ENCODE measurements around the gene ADGRG2. TPM values are rescaled to one million over a fixed set of nuclear protein-coding genes. Genes with fewer than 3 reads are reported as not detected.

Gene ADGRG2
- total and polyA plus RNA-seq, 9 of the 15 experiments (the other 6 are each of a cell fraction or from before 2014, with no cell fraction given) = 0.03 TPM; not detected in 8

DNA sequence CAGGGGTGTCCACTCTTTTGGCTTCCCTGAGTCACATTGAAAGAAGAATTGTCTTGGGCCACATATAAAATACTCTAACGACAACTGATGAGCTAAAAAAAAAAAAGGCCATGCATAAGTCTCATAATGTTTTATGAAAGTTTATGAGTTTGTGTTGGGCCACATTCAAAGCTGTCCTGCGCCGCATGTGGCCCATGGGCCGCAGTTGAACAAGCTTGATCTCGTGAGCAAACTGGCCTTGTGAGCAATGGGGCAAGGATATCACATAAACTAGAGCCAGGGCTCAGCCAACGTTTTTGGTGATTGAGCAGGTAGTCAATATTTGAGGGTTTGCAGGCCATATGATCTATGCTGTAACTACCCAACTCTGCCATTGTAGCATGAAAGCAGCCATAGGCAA is 93.7 kb downstream of the ADGRG2 start (continued):
- no peak for TF ChIP-seq SIN3A (IDR thresholded peaks at IDR 0.05; ENCODE audit: borderline replicate concordance in 2 of 2, control insufficient read depth in 1 of 2, low read depth in 2 of 2, low read length in 2 of 2)
- no peak for TF ChIP-seq ZEB2 (IDR thresholded peaks at IDR 0.05)
- no peak for TF ChIP-seq NFE2 (IDR thresholded peaks at IDR 0.05; ENCODE audit: low read depth)
- no peak for TF ChIP-seq ZNF274 (IDR thresholded peaks at IDR 0.05; ENCODE audit: borderline replicate concordance, low read depth, low read length)
- no peak for TF ChIP-seq ZBTB12 (CRISPR knock-in tag; IDR thresholded peaks at IDR 0.05)
- TF ChIP-seq FOS (IDR thresholded peaks at IDR 0.05; ENCODE audit: extremely low read depth, insufficient read length) = no peak

DNA sequence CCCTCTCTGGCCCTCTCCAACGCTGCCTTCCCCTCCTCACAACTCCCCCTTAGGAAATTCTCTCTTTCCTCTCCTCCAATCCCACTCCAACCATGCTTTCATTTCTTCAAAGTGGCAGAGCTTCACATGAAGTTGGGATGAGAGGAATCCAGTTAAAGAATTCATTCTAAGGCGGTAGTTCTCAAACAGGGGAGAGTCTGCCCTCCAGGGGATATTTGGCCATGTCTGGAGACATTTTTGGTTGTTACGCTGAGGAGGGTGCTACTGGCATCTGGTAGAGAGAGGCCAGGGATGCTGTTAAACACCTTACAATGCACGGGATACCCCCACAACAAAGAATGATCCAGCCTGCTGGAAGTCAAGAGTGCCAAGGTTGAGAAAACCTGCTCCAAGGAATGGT is 97.9 kb downstream of the ADGRG2 start:
- DNase-seq (ENCODE audit: extremely low read depth in 1 of 4, low spot score in 3 of 4) (no peak), FAIRE-seq (no peak), ATAC-seq (no peak)
- no peaks in the 10 kb centered on the region for H3K4me1 ChIP-seq (replicated peaks in 1 of 2; ENCODE audit: control insufficient read depth in 2 of 2, insufficient read depth in 2 of 2, low read length in 2 of 2)
- peaks cover 0 to 13% of the 10 kb centered on the region in 2 experiments; a peak in 4 of 5 replicates for H3K27me3 ChIP-seq (ENCODE audit: control insufficient read depth in 2 of 2, insufficient read depth in 2 of 2, low read length in 2 of 2)
- H3K4me2 ChIP-seq (ENCODE audit: insufficient read depth, low read length) = no peak overlapping the region
- POLR2A ChIA-PET = no interaction called here
- no peaks in the 10 kb centered on the region for H3K79me2 ChIP-seq (ENCODE audit: control insufficient read depth, insufficient read depth, low read length)
- no peaks in the 10 kb centered on the region for H4K20me1 ChIP-seq (replicated peaks; ENCODE audit: control insufficient read depth, insufficient read depth, low read length)
- H3K4me3 ChIP-seq = no peak overlapping the region
- no peak overlapping the region for H3K27ac ChIP-seq (ENCODE audit: extremely low read depth, low read depth, low read length)
- CTCF ChIA-PET (ENCODE audit: low intra/inter-chr PET ratio) = no interaction called here
- WGBS (ENCODE audit: insufficient coverage, low coverage, missing lambda C conversion rate) = 3% methylated on average over 4 of the region's 4 CpGs
- no TSS peak for BruUV-seq (replicated peaks)
- no peaks in the 10 kb centered on the region for H3K9me1 ChIP-seq (ENCODE audit: control insufficient read depth, insufficient read depth, low read length)
- in situ Hi-C loops (cut with MboI) = no loop called here
- H3K9ac ChIP-seq (ENCODE audit: insufficient read depth in 1 of 2, low read depth in 2 of 2, low read length in 2 of 2) = no peak overlapping the region
- TF ChIP-seq TEAD4 (IDR thresholded peaks at IDR 0.05; ENCODE audit: low read length) = no peak
- TF ChIP-seq TEAD4 (CRISPR knock-in tag; IDR thresholded peaks at IDR 0.05; ENCODE audit: borderline replicate concordance) = no peak
- TF ChIP-seq PPARD (CRISPR knock-in tag; IDR thresholded peaks at IDR 0.05) = no peak
- TF ChIP-seq ZNF140 (CRISPR knock-in tag; IDR thresholded peaks at IDR 0.05) = no peak
- no peak for TF ChIP-seq U2AF2 (optimal IDR thresholded peaks at IDR 0.05; ENCODE audit: low read depth, low read length)
- TF ChIP-seq NFXL1 (CRISPR knock-in tag; IDR thresholded peaks at IDR 0.05) = no peak
- intact Hi-C loops (cut with micrococcal nuclease) = no loop called here
- H2AFZ ChIP-seq (ENCODE audit: low read depth, low read length) = no peak overlapping the region
- no peaks in the 10 kb centered on the region; the same call in 1 of the 2 replicates for H3K9me3 ChIP-seq (replicated peaks; ENCODE audit: control insufficient read depth, insufficient read depth, low read depth, low read length)
- no peaks in the 10 kb centered on the region for H3K36me3 ChIP-seq (ENCODE audit: control insufficient read depth, insufficient read depth, low read length)

All from K562 (cell line).